Stimulated activated memory B cell treated with anti-CD40 and anti-IgM and Interleukin-4, amounts not matched to agents 10 μg/mL and 1 μg/mL and 100 μg/mL, for 72 hours (primary cell): ENCODE results near the gene CIZ1.

Source experiments
- ATAC-seq: fragments of 150-1000 bp; cut with Tn5 transposase; 2 replicates; pipeline ENCODE4 v1.10.0; 2021
- H3K27ac Mint-ChIP-seq: one replicate; pipeline ENCODE4 v1.8.0; 2022; ENCODE audit warnings: mild to moderate bottlenecking, mixed read lengths
- H3K27me3 Mint-ChIP-seq: one replicate; pipeline ENCODE4 v1.8.0; 2022; ENCODE audit warnings: mixed read lengths
- H3K36me3 Mint-ChIP-seq: one replicate; pipeline ENCODE4 v1.8.0; 2022; ENCODE audit warnings: mixed read lengths
- H3K4me1 Mint-ChIP-seq: one replicate; pipeline ENCODE4 v1.8.0; 2022; ENCODE audit warnings: mixed read lengths
- H3K4me3 Mint-ChIP-seq: one replicate; pipeline ENCODE4 v1.8.0; 2022; ENCODE audit warnings: mild to moderate bottlenecking, moderate library complexity, mixed read lengths
- H3K9me3 Mint-ChIP-seq: one replicate; pipeline ENCODE4 v1.8.0; 2022; ENCODE audit warnings: mixed read lengths

The CIZ1 gene

GRCh38 chr9:128150594-128151308 is 40.6 kb downstream of the CIZ1 start:
- Mint-ChIP-seq H3K27ac (peak overlapping the region; percentile 4), H3K4me1 (peaks cover 5% of the 10 kb centered on the region), H3K4me3 (no peak overlapping the region), H3K36me3 (no peaks in the 10 kb centered on the region), H3K9me3 (no peaks in the 10 kb centered on the region), H3K27me3 (peaks cover 12% of the 10 kb centered on the region)
- peak; percentile 15 for ATAC-seq

- Mint-ChIP-seq H3K4me3 (no peak overlapping the region), H3K27me3 (peaks cover 12% of the 10 kb centered on the region), H3K9me3 (no peaks in the 10 kb centered on the region), H3K27ac (no peak overlapping the region), H3K36me3 (no peaks in the 10 kb centered on the region), H3K4me1 (peaks cover 5% of the 10 kb centered on the region)
- no peak for ATAC-seq
These were observed 41.3 kb downstream of the CIZ1 start for GRCh38 chr9:128149951-128150593.

GRCh38 chr9:128149001-128149701 is 42.2 kb downstream of the CIZ1 start, which contains the start of gene LCN2:
Gene LCN2 (plus strand): TSS chr9:128149453. CDS start chr9:128149526, 73 bp downstream.
- ATAC-seq = no peak
- Mint-ChIP-seq H3K4me1 (peaks cover 5% of the 10 kb centered on the region), H3K27ac (no peak within 1 kb of the TSS), H3K4me3 (no peak within 1 kb of the TSS), H3K36me3 (no peaks in the 10 kb centered on the region), H3K27me3 (peaks cover 12% of the 10 kb centered on the region), H3K9me3 (no peaks in the 10 kb centered on the region)

- ATAC-seq = no peak
- no peak overlapping the region for H3K4me3 Mint-ChIP-seq
- peaks cover 16% of the 10 kb centered on the region for H3K27me3 Mint-ChIP-seq
- no peaks in the 10 kb centered on the region for H3K9me3 Mint-ChIP-seq
- H3K4me1 Mint-ChIP-seq = peaks cover 8% of the 10 kb centered on the region
- H3K36me3 Mint-ChIP-seq = no peaks in the 10 kb centered on the region
- H3K27ac Mint-ChIP-seq = no peak overlapping the region
These were observed 42.8 kb downstream of the CIZ1 start for GRCh38 chr9:128148509-128149000.

- no peak overlapping the region for H3K4me3 Mint-ChIP-seq
- H3K27me3 Mint-ChIP-seq = peaks cover 29% of the 10 kb centered on the region
- H3K9me3 Mint-ChIP-seq = no peaks in the 10 kb centered on the region
- H3K36me3 Mint-ChIP-seq = no peaks in the 10 kb centered on the region
- no peak for ATAC-seq
- no peak overlapping the region for H3K27ac Mint-ChIP-seq
- H3K4me1 Mint-ChIP-seq = peaks cover 11% of the 10 kb centered on the region
These were observed 44.7 kb downstream of the CIZ1 start for GRCh38 chr9:128146591-128147120.

- H3K4me3 Mint-ChIP-seq = no peak overlapping the region
- H3K36me3 Mint-ChIP-seq = no peaks in the 10 kb centered on the region
- ATAC-seq = no peak
- no peaks in the 10 kb centered on the region for H3K9me3 Mint-ChIP-seq
- peaks cover 10% of the 10 kb centered on the region for H3K4me1 Mint-ChIP-seq
- H3K27me3 Mint-ChIP-seq = peaks cover 24% of the 10 kb centered on the region
- no peak overlapping the region for H3K27ac Mint-ChIP-seq
These were observed 45.4 kb downstream of the CIZ1 start for GRCh38 chr9:128145951-128146351.

- ATAC-seq = no peak
- Mint-ChIP-seq H3K4me3 (no peak overlapping the region), H3K27ac (no peak overlapping the region), H3K27me3 (peaks cover 20% of the 10 kb centered on the region), H3K36me3 (no peaks in the 10 kb centered on the region), H3K4me1 (peaks cover 6% of the 10 kb centered on the region), H3K9me3 (no peaks in the 10 kb centered on the region)
These were observed 45.8 kb downstream of the CIZ1 start for GRCh38 chr9:128145536-128145935.

- no peaks in the 10 kb centered on the region for H3K9me3 Mint-ChIP-seq
These were observed 46.9 kb downstream of the CIZ1 start for GRCh38 chr9:128144239-128145181.

GRCh38 chr9:128143525-128144238 is 47.7 kb downstream of the CIZ1 start:
- Mint-ChIP-seq H3K36me3 (no peaks in the 10 kb centered on the region), H3K9me3 (no peaks in the 10 kb centered on the region), H3K4me3 (no peak overlapping the region), H3K27ac (no peak overlapping the region), H3K27me3 (peaks cover 17% of the 10 kb centered on the region), H3K4me1 (peaks cover 6% of the 10 kb centered on the region)
- ATAC-seq = no peak

More at GRCh38 chr9:128144239-128145181, 46.9 kb downstream of the CIZ1 start:
- H3K4me1 Mint-ChIP-seq = peaks cover 6% of the 10 kb centered on the region
- H3K36me3 Mint-ChIP-seq = no peaks in the 10 kb centered on the region
- H3K4me3 Mint-ChIP-seq = no peak overlapping the region
- ATAC-seq = peak; percentile 17
- H3K27ac Mint-ChIP-seq = no peak overlapping the region
- H3K27me3 Mint-ChIP-seq = peaks cover 17% of the 10 kb centered on the region

GRCh38 chr9:128142596-128142995 is 48.8 kb downstream of the CIZ1 start:
- no peaks in the 10 kb centered on the region for H3K36me3 Mint-ChIP-seq
- H3K4me1 Mint-ChIP-seq = peaks cover 6% of the 10 kb centered on the region
- no peak overlapping the region for H3K27ac Mint-ChIP-seq
- no peak for ATAC-seq
- H3K27me3 Mint-ChIP-seq = peaks cover 17% of the 10 kb centered on the region
- no peak overlapping the region for H3K4me3 Mint-ChIP-seq
- no peaks in the 10 kb centered on the region for H3K9me3 Mint-ChIP-seq

GRCh38 chr9:128142061-128142460 is 49.3 kb downstream of the CIZ1 start:
- Mint-ChIP-seq H3K9me3 (no peaks in the 10 kb centered on the region), H3K4me1 (peaks cover 6% of the 10 kb centered on the region), H3K4me3 (no peak overlapping the region), H3K36me3 (no peaks in the 10 kb centered on the region), H3K27me3 (peaks cover 23% of the 10 kb centered on the region), H3K27ac (no peak overlapping the region)
- no peak for ATAC-seq

- Mint-ChIP-seq H3K4me3 (no peak overlapping the region), H3K27ac (no peak overlapping the region)
These were observed 49.8 kb downstream of the CIZ1 start for GRCh38 chr9:128141604-128142003.

GRCh38 chr9:128139621-128140020 is 51.8 kb downstream of the CIZ1 start:
- Mint-ChIP-seq H3K4me1 (peaks cover 17% of the 10 kb centered on the region), H3K27ac (no peak overlapping the region), H3K9me3 (no peaks in the 10 kb centered on the region), H3K27me3 (peaks cover 42% of the 10 kb centered on the region), H3K36me3 (no peaks in the 10 kb centered on the region), H3K4me3 (no peak overlapping the region)
- no peak for ATAC-seq

More at GRCh38 chr9:128141604-128142003, 49.8 kb downstream of the CIZ1 start:
- no peak for ATAC-seq
- Mint-ChIP-seq H3K27me3 (peaks cover 26% of the 10 kb centered on the region), H3K9me3 (no peaks in the 10 kb centered on the region), H3K4me1 (peaks cover 6% of the 10 kb centered on the region), H3K36me3 (no peaks in the 10 kb centered on the region)

- H3K27ac Mint-ChIP-seq = no peak overlapping the region
- ATAC-seq = no peak
- peaks cover 49% of the 10 kb centered on the region for H3K27me3 Mint-ChIP-seq
- H3K36me3 Mint-ChIP-seq = no peaks in the 10 kb centered on the region
- H3K9me3 Mint-ChIP-seq = no peaks in the 10 kb centered on the region
- peaks cover 10% of the 10 kb centered on the region for H3K4me1 Mint-ChIP-seq
- no peak overlapping the region for H3K4me3 Mint-ChIP-seq
These were observed 53.4 kb downstream of the CIZ1 start for GRCh38 chr9:128138001-128138400.
